ES-I3 (cell line): Measurements from ENCODE around the gene ADAMTSL4.

Experiments used
- H3K36me3 ChIP-seq: 2 replicates; pipeline ENCODE4 v1.6.1; 2013; ENCODE audit warnings: mild to moderate bottlenecking, low read length, control low read depth, moderate library complexity; ENCODE audit not compliant: insufficient read depth
- H3K4me1 ChIP-seq: 2 replicates; pipeline ENCODE4 v1.6.1; 2013; ENCODE audit warnings: mild to moderate bottlenecking, control low read depth, low read length; ENCODE audit not compliant: insufficient read depth
- H3K9ac ChIP-seq: 2 replicates; pipeline ENCODE4 v1.6.1; 2013; ENCODE audit warnings: low read depth, mild to moderate bottlenecking, low read length, moderate library complexity
- H3K9me3 ChIP-seq: 2 replicates; pipeline ENCODE4 v1.6.1; 2013; ENCODE audit warnings: mild to moderate bottlenecking, low read length, moderate library complexity; ENCODE audit not compliant: control insufficient read depth, insufficient read depth

ADAMTSL4 gene

DNA sequence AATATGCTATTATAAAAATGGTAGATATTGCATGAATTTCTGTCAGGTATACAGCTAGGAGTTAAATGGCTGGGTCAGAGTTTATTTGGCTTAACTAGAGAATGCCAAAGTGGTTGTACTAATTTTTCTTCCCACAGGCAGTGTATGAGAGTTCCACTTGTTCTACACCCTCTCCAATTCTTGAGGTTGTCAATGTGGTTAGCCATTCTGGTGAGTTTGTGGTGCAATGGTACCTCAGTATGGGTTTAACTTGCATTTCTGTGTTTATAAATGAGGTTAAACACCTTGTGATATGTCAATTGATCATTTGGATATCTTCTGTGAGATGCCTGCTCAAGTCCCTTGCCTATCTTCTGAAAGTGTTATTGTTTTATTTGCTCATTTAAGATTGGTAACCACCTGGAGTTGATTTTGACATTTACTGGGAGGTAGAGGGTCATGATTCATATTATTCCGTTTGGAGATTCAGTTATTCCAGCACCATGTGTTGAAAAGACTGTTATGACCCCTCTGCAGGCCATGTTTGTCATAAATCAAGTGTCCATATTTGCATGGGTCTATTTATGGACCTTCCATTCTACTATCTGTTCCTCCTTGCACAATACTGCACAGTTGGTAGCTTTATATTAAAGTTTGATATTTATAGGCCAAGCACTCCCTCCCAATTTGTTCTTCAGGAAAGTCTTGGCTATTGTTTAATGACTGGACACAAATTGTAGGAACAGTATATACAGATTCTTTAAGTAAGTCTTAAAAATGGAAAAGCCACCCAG is 27.8 kb upstream of the ADAMTSL4 start:
- Histone ChIP-seq H3K36me3 (no peaks in the 10 kb centered on the region), H3K9me3 (no peaks in the 10 kb centered on the region), H3K9ac (no peak overlapping the region), H3K4me1 (no peaks in the 10 kb centered on the region)

DNA sequence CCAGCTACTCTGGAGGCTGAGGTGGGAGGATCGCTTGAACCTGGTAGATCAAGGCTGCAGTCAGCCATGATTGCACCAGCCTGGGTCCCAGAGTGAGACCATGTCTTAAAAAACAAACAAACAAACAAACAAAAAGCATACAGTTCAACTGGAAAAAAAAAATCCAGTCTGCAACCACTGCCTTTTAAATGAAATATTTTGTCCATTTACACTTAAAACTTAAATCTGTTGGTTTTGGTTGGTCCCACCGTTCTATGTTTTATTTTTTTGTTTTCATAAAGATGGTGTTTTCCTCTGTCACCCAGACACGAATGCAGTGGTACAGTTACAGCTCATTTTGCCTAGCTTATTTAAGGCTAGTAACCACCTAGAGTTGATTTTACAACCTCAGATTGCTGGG is 23.9 kb upstream of the ADAMTSL4 start:
- no peaks in the 10 kb centered on the region for H3K36me3 ChIP-seq
- peaks cover 4% of the 10 kb centered on the region; the same call in 1 of the 2 replicates for H3K4me1 ChIP-seq
- no peak overlapping the region for H3K9ac ChIP-seq
- no peaks in the 10 kb centered on the region for H3K9me3 ChIP-seq

DNA sequence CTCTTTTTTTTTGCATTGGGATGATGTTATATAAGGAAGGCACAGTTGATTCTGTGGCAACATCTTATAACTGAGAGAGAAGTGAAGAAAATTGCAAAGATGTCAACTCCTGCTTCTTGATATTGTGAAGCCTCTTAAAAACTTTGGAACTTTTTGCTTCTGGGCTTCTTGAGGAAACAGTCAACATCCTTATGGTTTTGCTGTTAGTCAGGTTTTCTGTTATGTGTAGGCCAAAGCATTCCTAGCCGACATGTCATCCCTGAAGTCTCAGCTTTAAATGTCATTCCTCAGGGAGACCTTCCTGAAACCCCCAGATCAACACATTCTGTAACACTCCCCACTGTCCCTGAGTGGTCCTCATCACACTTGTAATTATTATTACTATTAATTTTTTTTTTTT is 21.0 kb upstream of the ADAMTSL4 start:
- H3K4me1 ChIP-seq = peaks cover 12% of the 10 kb centered on the region; the same call in 1 of the 2 replicates
- H3K9me3 ChIP-seq = no peaks in the 10 kb centered on the region
- no peaks in the 10 kb centered on the region for H3K36me3 ChIP-seq
- no peak overlapping the region for H3K9ac ChIP-seq

DNA sequence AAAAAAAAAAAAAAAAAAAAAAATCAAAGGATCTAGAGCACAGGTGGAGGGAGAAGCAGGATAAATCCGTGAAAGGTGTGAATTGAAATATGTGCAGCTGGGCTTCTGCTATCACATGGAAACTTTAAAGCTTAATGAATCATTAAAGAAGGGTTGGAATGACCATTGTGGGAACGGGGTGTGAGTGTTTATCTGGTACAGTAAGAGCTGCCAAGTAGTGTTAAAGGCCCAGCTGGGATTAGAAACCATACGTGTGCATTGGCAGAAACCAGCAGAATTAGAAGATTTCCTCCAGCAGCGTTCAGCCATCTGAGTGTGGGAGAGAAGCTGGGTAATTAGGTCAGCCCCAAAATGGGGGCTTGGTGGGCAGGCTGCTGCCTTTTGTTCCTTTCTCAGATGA is 20.2 kb upstream of the ADAMTSL4 start:
- no peak overlapping the region for H3K9ac ChIP-seq
- no peaks in the 10 kb centered on the region for H3K36me3 ChIP-seq
- peaks cover 12% of the 10 kb centered on the region; the same call in 1 of the 2 replicates for H3K4me1 ChIP-seq
- no peaks in the 10 kb centered on the region for H3K9me3 ChIP-seq

DNA sequence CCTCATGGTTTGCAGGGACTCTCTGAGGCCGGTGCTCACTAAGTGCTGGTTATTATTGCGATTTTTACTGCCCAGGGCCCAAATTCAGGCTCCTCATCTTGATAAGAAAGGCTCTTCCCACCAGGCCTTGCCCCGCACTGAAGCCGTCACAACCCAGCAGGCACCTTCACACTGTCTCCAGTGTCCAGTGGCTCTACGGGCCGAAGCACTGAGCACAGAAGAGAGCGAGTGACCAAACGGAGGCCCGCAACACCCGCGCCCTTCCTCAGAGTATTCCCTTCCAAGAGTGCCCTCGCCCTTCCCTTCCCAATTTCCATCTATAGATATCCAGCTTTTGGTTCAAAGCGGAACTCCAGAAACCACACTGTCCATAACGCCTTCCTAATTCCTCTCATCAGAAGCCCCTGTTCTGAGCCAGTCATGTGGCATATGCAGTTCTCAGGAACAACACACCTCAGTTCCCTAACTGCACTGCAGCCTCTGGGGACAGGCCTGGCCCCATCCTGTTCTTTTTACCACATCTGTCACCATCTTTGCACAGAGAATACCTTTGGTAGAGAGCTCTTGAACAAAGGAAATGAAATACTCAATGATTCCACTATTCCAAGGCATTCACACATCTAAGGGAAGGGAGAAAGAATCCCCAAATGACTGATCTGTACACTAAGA is 18.6 kb upstream of the ADAMTSL4 start:
- Histone ChIP-seq H3K9me3 (no peaks in the 10 kb centered on the region), H3K36me3 (no peaks in the 10 kb centered on the region), H3K4me1 (peaks cover 13% of the 10 kb centered on the region; the same call in 1 of the 2 replicates), H3K9ac (no peak overlapping the region)

DNA sequence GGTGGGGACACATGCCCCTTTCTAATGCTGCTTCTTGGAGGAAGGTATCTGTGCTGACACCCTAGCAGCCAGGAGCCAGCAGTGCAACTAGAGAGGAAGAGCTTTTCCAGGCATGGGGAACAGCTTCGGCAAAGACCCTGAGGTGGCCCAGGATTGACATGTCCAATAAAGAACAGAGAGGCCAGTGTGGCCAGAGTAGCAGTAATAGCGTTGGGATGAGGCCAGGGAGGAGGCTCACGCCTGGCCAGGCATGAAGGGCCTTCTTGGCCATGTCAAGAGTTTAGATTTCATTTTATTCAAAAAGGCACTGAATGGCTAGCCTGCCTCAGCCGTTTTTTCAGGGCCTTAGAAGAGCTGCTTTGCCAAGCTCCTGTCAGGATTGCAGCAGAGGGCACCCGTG is 16.3 kb upstream of the ADAMTSL4 start:
- no peaks in the 10 kb centered on the region for H3K9me3 ChIP-seq
- peaks cover 29% of the 10 kb centered on the region; the same call in 1 of the 2 replicates for H3K4me1 ChIP-seq
- H3K36me3 ChIP-seq = no peaks in the 10 kb centered on the region
- no peak overlapping the region for H3K9ac ChIP-seq

DNA sequence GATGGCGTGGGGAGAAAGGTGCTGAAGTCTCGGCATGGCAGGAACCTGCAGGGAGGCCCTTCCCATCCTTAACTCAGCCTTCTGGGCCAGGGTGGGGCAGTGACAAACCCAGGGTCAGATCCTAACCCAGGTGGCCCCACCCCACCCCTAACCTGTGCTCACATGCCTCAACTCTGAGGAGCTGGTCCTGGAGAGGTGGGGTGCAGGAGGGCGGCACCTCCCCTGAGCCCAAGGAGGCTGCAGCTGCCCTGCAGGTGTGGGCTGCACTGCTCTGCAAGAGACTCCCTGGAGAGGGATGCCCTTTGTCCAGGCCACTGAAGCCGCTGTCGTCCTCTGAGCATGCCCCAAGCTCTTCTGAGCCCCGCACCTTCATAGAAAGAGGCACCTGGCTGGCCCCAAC is 15.2 kb upstream of the ADAMTSL4 start:
- no peaks in the 10 kb centered on the region for H3K36me3 ChIP-seq
- peaks cover 34% of the 10 kb centered on the region for H3K4me1 ChIP-seq
- no peaks in the 10 kb centered on the region for H3K9me3 ChIP-seq
- H3K9ac ChIP-seq = no peak overlapping the region

DNA sequence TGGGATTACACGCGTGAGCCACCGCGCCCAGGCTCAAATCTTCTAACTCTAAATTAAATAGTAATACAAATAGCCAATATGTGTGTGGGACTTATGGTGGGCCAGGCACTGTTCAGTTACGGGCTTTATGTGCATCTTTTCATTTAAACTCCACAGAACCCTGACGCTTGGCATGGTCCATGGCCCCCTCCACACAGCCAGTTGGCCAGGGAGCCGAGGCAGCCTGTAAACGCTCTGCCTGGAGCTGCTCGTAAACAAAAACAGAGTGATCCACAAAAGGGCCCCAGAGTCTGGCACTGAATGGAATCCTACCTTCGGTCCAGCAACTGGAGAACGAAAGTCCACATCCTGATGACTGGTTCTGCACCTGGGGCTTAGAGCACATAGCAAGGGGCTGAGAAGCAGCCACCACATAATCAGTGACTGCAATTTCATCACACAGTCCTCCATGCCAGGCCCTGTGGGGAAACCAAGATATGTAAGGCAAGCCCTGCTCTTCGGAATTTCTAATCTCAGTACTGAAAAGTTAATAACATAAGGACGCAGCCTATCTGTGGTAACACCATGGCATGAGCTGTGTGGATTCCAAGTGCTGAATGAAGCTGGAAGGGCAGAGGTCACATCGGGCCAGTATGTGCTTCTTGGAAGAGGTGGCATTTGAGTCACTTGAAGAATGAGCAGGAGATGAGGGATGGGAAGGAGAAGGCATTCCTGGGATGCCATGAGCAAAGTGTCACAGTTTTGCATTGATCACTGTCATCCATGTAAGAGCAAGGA is 13.5 kb upstream of the ADAMTSL4 start:
- H3K36me3 ChIP-seq = no peaks in the 10 kb centered on the region
- peaks cover 35% of the 10 kb centered on the region for H3K4me1 ChIP-seq
- H3K9ac ChIP-seq = no peak overlapping the region
- no peaks in the 10 kb centered on the region for H3K9me3 ChIP-seq

DNA sequence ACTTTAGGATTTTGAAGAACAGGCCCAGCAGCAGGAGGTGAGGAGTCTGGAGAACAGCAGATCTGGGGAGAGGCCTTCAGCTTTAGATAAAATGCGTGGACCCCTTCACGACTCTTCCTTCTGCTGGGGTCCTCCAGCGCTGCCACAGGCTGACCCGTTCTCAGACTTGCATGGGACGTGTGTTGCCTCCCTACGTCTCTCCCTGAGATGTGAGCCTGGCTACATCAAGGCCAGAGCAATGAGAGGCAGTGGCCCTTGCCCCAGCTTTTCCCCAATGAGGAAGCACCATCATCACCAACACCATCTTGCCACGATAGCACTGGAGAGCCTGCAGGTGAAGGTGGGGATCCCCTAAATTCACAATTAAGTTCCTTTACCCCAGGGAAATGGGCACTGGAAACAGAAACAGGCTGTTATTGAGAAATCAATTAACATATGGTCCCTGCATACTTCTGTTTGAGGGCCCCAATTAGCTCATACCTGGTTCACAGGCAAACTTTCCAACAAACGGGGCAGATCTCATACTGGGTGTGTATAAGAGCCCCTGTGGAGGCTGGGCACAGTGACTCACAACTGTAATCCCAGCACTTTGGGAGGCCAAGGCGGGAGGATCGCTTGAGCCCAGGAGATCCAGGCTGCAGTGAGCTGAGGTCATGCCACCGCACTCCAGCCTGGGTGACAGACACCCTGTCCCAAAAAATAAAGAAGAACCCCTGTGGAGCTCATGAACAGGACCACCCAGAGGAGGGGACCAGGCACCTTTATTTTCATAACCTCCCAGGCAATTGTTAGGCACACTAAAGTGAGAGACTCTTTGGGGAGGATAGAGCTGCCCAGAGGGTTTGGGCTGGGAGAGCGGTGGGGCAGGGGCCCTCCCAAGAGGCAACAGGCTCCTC is 12.1 kb upstream of the ADAMTSL4 start:
- Histone ChIP-seq H3K4me1 (peaks cover 34% of the 10 kb centered on the region), H3K9ac (no peak overlapping the region), H3K36me3 (no peaks in the 10 kb centered on the region), H3K9me3 (no peaks in the 10 kb centered on the region)

DNA sequence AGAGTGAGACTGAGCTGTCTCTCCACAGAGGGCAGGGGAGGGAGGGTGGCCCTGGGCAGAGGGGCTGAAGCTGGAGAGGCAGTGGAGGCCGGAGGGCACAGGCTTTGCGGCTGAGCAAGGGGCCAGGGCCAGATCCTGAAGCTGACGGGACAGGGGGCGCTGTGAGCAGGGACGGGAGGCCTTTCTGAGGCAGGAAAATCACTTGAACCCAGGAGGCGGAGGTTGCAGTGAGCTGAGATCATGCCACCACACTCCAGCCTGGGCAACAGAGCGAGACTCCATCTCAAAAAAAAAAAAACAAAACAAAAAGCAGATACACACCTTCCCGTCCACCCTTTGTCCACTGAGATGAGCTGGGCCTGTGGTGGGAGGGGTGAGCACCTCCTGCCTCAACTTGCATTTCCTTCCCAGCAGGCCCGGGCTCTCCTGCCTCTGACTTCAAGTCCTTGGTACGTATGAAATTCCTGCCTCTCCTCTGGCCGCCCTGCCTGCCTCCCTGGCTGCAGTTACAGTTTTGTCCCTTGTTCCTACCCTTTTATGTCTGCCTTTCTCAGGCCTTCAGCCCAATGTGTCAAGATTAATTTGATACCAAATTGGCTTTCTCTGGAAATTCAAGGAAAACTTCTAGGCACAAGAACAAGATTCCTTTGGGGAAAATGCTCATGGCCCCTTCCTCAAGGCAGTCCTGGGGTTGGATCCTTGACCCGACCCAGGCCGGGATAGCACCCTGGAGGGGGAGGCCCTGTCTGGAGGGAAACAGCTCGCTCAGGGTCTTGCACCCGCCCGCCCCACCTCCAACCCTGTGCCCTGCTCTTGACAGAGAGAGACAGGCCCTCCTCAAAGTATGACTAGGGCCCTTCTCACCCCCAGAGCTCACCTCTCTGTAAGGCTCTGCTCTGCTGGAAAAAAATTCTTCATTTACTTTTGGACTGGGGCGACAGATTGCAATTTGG is 11.2 kb upstream of the ADAMTSL4 start:
- Histone ChIP-seq H3K4me1 (peaks cover 27% of the 10 kb centered on the region), H3K36me3 (no peaks in the 10 kb centered on the region), H3K9ac (peak overlapping the region; percentile 23; the same call in 1 of the 2 replicates), H3K9me3 (no peaks in the 10 kb centered on the region)

DNA sequence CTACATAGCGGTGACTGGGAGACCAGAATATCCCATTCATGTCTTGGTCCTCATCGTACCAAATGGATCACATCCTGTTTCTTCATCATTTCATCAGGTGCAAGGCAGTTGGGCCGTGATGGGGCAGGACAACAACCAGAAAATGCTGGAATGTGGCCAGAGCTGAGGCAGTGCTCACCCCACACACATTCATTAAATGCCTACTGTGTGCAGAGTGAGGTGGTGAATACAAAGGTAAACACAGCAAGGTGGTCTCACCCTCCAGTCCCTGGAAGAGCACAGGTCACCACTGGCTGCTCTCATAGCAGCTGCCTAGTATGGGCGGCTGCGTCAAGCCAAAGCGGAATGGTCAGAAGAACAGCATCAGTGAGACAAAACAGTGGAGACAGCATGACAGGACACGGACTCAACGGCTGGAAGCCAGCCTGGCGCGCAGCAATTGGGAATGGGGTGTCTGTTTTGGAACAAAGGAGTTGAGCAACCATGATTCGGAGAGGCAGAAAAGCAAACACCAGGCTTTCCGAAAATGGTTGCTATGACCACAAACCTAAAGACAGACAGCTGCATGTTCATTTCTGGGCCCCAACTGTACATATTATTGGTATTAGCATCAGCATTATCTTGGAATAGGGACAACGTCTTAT is 5.6 kb upstream of the ADAMTSL4 start:
- H3K4me1 ChIP-seq = peaks cover 5% of the 10 kb centered on the region
- H3K9me3 ChIP-seq = no peaks in the 10 kb centered on the region
- no peak overlapping the region for H3K9ac ChIP-seq
- no peaks in the 10 kb centered on the region for H3K36me3 ChIP-seq

DNA sequence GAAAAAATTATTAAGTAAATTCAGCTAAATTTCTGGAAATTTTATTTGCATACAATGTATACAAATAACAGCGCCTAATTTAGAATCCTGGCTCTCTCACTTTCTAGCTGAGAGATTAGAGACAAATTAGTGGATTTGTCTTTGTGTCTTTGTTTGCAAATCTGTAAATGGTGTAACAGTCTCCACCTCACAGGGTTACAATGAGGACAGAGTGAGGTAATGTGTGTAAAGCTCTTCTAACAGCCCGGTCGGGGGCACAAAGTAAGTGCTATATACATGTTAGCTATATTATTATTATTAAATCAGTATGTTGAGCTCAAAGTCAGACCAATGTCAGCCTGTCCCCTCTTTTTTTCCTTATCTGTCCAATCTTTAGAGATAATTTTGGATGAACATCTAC is 5.0 kb upstream of the ADAMTSL4 start:
- H3K9me3 ChIP-seq = no peaks in the 10 kb centered on the region
- no peaks in the 10 kb centered on the region for H3K4me1 ChIP-seq
- no peak overlapping the region for H3K9ac ChIP-seq
- no peaks in the 10 kb centered on the region for H3K36me3 ChIP-seq
